HepG2 (cell line): ENCODE data around the gene TCF7L2. TPM values are rescaled to one million over a fixed set of nuclear protein-coding genes. Genes with fewer than 3 reads are reported as not detected.
A peak's percentile ranks its signal among the peaks of the same experiment; 100 is the strongest.

ENCODE experiments used
- BCLAF1 ChIP-seq: fragments of 450-650 bp; IDR thresholded peaks from 2 replicates; pipeline ENCODE4 v1.6.1; 2017; ENCODE audit warnings: mild to moderate bottlenecking
- HMGXB3 ChIP-seq: sonication (generic); formaldehyde crosslinking; IDR thresholded peaks from 2 replicates; pipeline ENCODE4 v1.4.0; 2020; ENCODE audit warnings: missing genetic modification reagents, borderline replicate concordance
- HNRNPUL1 ChIP-seq: fragments of 200-400 bp; formaldehyde crosslinking; IDR thresholded peaks from 2 replicates; pipeline ENCODE4 v1.6.1; 2017; ENCODE audit warnings: low read depth, mild to moderate bottlenecking, low read length, moderate library complexity
- IKZF4 ChIP-seq: sonication (generic); formaldehyde crosslinking; IDR thresholded peaks from 2 replicates; pipeline ENCODE4 v1.5.1; 2020; ENCODE audit warnings: borderline replicate concordance, mild to moderate bottlenecking, low read depth, missing genetic modification reagents; ENCODE audit errors: not compliant biosample characterization
- IRF9 ChIP-seq: sonication (generic); formaldehyde crosslinking; IDR thresholded peaks from 2 replicates; pipeline ENCODE4 v1.8.0; 2022; ENCODE audit warnings: missing genetic modification reagents, mild to moderate bottlenecking, borderline replicate concordance
- POLR2AphosphoS5 ChIP-seq: IDR thresholded peaks from 2 replicates; pipeline ENCODE4 v1.6.1; 2012; ENCODE audit warnings: low read depth, low read length
- SSRP1 ChIP-seq: IDR thresholded peaks from 2 replicates; pipeline ENCODE4 v1.6.1; 2016; ENCODE audit warnings: control low read depth
- ZBTB38 ChIP-seq: sonication (generic); formaldehyde crosslinking; IDR thresholded peaks from 2 replicates; pipeline ENCODE4 v1.5.1; 2020; ENCODE audit warnings: mild to moderate bottlenecking, missing genetic modification reagents
- ZFYVE20 ChIP-seq: sonication (generic); formaldehyde crosslinking; IDR thresholded peaks from 2 replicates; pipeline ENCODE4 v1.8.0; 2023; ENCODE audit warnings: low read depth, mild to moderate bottlenecking, moderate library complexity, missing genetic modification reagents, borderline replicate concordance
- ZMAT3 ChIP-seq: sonication (generic); formaldehyde crosslinking; conservative IDR thresholded peaks from 2 replicates; pipeline ENCODE4 v1.7.0; 2021; ENCODE audit warnings: missing genetic modification reagents
- ZNF33A ChIP-seq: sonication (generic); formaldehyde crosslinking; IDR thresholded peaks from 2 replicates; pipeline ENCODE4 v1.5.1; 2020; ENCODE audit warnings: missing genetic modification reagents, mild to moderate bottlenecking, moderate library complexity, borderline replicate concordance
- ZNF7 ChIP-seq: IDR thresholded peaks from 2 replicates; pipeline ENCODE4 v1.6.1; 2016; ENCODE audit warnings: missing biosample characterization, missing genetic modification reagents
- ZNF772 ChIP-seq: sonication (generic); formaldehyde crosslinking; IDR thresholded peaks from 2 replicates; pipeline ENCODE4 v1.5.0; 2020; ENCODE audit warnings: mild to moderate bottlenecking, missing genetic modification reagents
- ZNF780A ChIP-seq: sonication (generic); formaldehyde crosslinking; IDR thresholded peaks from 2 replicates; pipeline ENCODE4 v1.8.0; 2022; ENCODE audit warnings: mild to moderate bottlenecking, missing genetic modification reagents, moderate library complexity
- polyA plus RNA-seq, 8 experiments: library from polyadenylated mRNA; depleted of rRNA in 3 of 8; stranded (reverse) in 7 of 8; unstranded in 1 of 8; fragments of >200 nt; fragmentation: Illumina TruSeq in 4 of 8; extraction: Trizol in 4 of 8; gene quantifications; 2 replicates each; pipeline versions ENCODE4 v1.2.1 to v1.2.3, GENCODE V29; 2011 to 2016; ENCODE audit warnings: low read depth in 4 of 8, missing spikeins in 1 of 8, mixed read lengths in 1 of 8; ENCODE audit not compliant: insufficient read depth in 1 of 8
- total RNA-seq, 5 experiments: library from RNA; depleted of rRNA; stranded (reverse); fragments of >200 nt; fragmentation: Illumina TruSeq; extraction: Trizol; gene quantifications; 2 replicates each; pipeline ENCODE4 v1.2.3, GENCODE V29; 2016; ENCODE audit warnings: low read depth in 1 of 5
- TF ChIP-seq, protein P1 (sequence below), 2 experiments: sonication (generic) in 1 of 2; formaldehyde crosslinking in 1 of 2; IDR thresholded peaks; 2 replicates each; pipeline versions ENCODE4 v1.4.0 to v1.6.1; 2018 to 2020; ENCODE audit warnings: missing genetic modification reagents in 2 of 2, borderline replicate concordance in 1 of 2, low read depth in 1 of 2, mild to moderate bottlenecking in 1 of 2, missing biosample characterization in 1 of 2
- TF ChIP-seq, protein P2 (sequence below): sonication (generic); formaldehyde crosslinking; IDR thresholded peaks from 2 replicates; pipeline ENCODE4 v1.5.0; 2020; ENCODE audit warnings: missing genetic modification reagents

The TCF7L2 gene
- total and polyA plus RNA-seq, 2 of the 13 experiments (the other 11 are each of a cell fraction or from before 2014, with no cell fraction given): 3.9 to 13.7 TPM

- TF ChIP-seq HMGXB3 (CRISPR knock-in tag) (peak; percentile 88), BCLAF1 (no peak), IKZF4 (no peak), ZFYVE20 (no peak), ZMAT3 (CRISPR knock-in tag) (no peak), ZNF7 (CRISPR knock-in tag) (no peak), ZNF33A (CRISPR knock-in tag) (no peak), POLR2AphosphoS5 (no peak; the same call in 1 of the 2 replicates), ZNF780A (CRISPR knock-in tag) (no peak), SSRP1 (CRISPR knock-in tag) (no peak), IRF9 (CRISPR knock-in tag) (0 out of 2 replicates have a peak, but pooled peaks have one; percentile 64), ZBTB38 (CRISPR knock-in tag) (peak; percentile 48; the same call in 1 of the 2 replicates), HNRNPUL1 (no peak), ZNF772 (no peak)
- TF ChIP-seq, protein P1, sequence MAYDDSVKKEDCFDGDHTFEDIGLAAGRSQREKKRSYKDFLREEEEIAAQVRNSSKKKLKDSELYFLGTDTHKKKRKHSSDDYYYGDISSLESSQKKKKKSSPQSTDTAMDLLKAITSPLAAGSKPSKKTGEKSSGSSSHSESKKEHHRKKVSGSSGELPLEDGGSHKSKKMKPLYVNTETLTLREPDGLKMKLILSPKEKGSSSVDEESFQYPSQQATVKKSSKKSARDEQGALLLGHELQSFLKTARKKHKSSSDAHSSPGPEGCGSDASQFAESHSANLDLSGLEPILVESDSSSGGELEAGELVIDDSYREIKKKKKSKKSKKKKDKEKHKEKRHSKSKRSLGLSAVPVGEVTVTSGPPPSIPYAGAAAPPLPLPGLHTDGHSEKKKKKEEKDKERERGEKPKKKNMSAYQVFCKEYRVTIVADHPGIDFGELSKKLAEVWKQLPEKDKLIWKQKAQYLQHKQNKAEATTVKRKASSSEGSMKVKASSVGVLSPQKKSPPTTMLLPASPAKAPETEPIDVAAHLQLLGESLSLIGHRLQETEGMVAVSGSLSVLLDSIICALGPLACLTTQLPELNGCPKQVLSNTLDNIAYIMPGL (CRISPR knock-in tag; IDR thresholded peaks at IDR 0.05; ENCODE audit: borderline replicate concordance in 1 of 2, low read depth in 1 of 2): peak in 1 of 2 experiments; percentile 38; a peak in 1 of 4 replicates
- TF ChIP-seq, protein P2, sequence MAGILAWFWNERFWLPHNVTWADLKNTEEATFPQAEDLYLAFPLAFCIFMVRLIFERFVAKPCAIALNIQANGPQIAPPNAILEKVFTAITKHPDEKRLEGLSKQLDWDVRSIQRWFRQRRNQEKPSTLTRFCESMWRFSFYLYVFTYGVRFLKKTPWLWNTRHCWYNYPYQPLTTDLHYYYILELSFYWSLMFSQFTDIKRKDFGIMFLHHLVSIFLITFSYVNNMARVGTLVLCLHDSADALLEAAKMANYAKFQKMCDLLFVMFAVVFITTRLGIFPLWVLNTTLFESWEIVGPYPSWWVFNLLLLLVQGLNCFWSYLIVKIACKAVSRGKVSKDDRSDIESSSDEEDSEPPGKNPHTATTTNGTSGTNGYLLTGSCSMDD: no peak
Measured at GRCh38 chr10:113087165-113088029, 137.3 kb downstream of the TCF7L2 start (continued).
